SU-DHL-6 (cell line): ENCODE measurements around the gene SARM1.

Experiments used
- H2AFZ ChIP-seq: fragments of 200-600 bp; sonication (generic); 2 replicates; pipeline ENCODE4 v1.6.1; 2014; ENCODE audit warnings: low read depth, mild to moderate bottlenecking, moderate library complexity, mixed read lengths, antibody characterized with exemption, low read length; ENCODE audit not compliant: severe bottlenecking
- H3F3A ChIP-seq: fragments of 200-600 bp; shearing (Covaris generic); 2 replicates; pipeline ENCODE4 v1.6.0; 2016; ENCODE audit warnings: antibody characterized with exemption, mild to moderate bottlenecking; ENCODE audit not compliant: insufficient read depth
- H3K27ac ChIP-seq: fragments of 200-600 bp; sonication (generic); 2 replicates; pipeline ENCODE4 v1.5.1; 2016; ENCODE audit warnings: low read depth, mild to moderate bottlenecking, low read length, moderate library complexity, mixed read lengths
- H3K27me3 ChIP-seq: fragments of 200-600 bp; sonication (generic), shearing (Covaris generic); 2 replicates; pipeline ENCODE4 v1.6.0; 2014; ENCODE audit warnings: mild to moderate bottlenecking, low read length
- H3K36me3 ChIP-seq: fragments of 200-600 bp; sonication (generic); 2 replicates; pipeline ENCODE4 v1.6.1; 2014; ENCODE audit warnings: mild to moderate bottlenecking, low read length, mixed read lengths
- H3K4me2 ChIP-seq: fragments of 300-600, 200-600 bp; shearing (Covaris generic), sonication (generic); 2 replicates; pipeline ENCODE4 v1.6.0; 2014; ENCODE audit warnings: low read length, low read depth, mild to moderate bottlenecking; ENCODE audit not compliant: poor library complexity, severe bottlenecking
- H3K4me3 ChIP-seq: fragments of 200-600 bp; sonication (generic); 2 replicates; pipeline ENCODE4 v1.5.1; 2014; ENCODE audit warnings: antibody characterized with exemption, low read length, mild to moderate bottlenecking, mixed read lengths; ENCODE audit not compliant: insufficient read depth, poor library complexity, severe bottlenecking
- H3K79me2 ChIP-seq: fragments of 200-600 bp; sonication (generic); 2 replicates; pipeline ENCODE4 v1.6.1; 2014; ENCODE audit warnings: mild to moderate bottlenecking, low read length, moderate library complexity; ENCODE audit not compliant: insufficient read depth
- H3K9ac ChIP-seq: fragments of 200-600 bp; sonication (generic); 2 replicates; pipeline ENCODE4 v1.7.0; 2014; ENCODE audit warnings: mild to moderate bottlenecking, low read length
- H3K9me2 ChIP-seq: fragments of 200-600 bp; sonication (generic); replicated peaks from 2 replicates; pipeline ENCODE4 v1.6.1; 2014; ENCODE audit warnings: low read length; ENCODE audit not compliant: insufficient read depth
- H3K9me3 ChIP-seq: fragments of 200-600 bp; sonication (generic); 2 replicates; pipeline ENCODE4 v1.6.1; 2014; ENCODE audit warnings: low read length, mixed read lengths; ENCODE audit not compliant: insufficient read depth
- H4K20me1 ChIP-seq: fragments of 200-600 bp; sonication (generic); 2 replicates; pipeline ENCODE4 v1.6.1; 2014; ENCODE audit warnings: low read depth, mild to moderate bottlenecking, antibody characterized with exemption, low read length, moderate library complexity, mixed read lengths
- CTCF ChIP-seq: fragments of 200-600 bp; sonication (generic); IDR thresholded peaks from one replicate; pipeline ENCODE4 v1.5.1; 2017; ENCODE audit warnings: antibody characterized with exemption, mild to moderate bottlenecking, low read length, moderate library complexity; ENCODE audit not compliant: insufficient read depth, poor library complexity, severe bottlenecking
- EZH2phosphoT487 ChIP-seq: fragments of 200-600 bp; sonication (generic), shearing (Covaris generic); conservative IDR thresholded peaks from 2 replicates; pipeline ENCODE4 v1.6.1; 2018; ENCODE audit warnings: mild to moderate bottlenecking, antibody characterized with exemption, low read length, moderate library complexity, mixed read lengths

Gene SARM1

GRCh38 chr17:28370744-28371103, 770 bp upstream of the SARM1 start:
- H3K79me2 ChIP-seq, result no peaks in the 10 kb centered on the region
- H3K4me3 ChIP-seq, result peak overlapping the region; percentile 72
- H3K9ac ChIP-seq, result peak overlapping the region; percentile 67; the same call in 1 of the 2 replicates
- H3K4me2 ChIP-seq, result peak overlapping the region; percentile 100
- peaks cover 14% of the 10 kb centered on the region for H3F3A ChIP-seq
- H3K9me2 ChIP-seq, result no peaks in the 10 kb centered on the region
- H3K27me3 ChIP-seq, result no peaks in the 10 kb centered on the region
- no peaks in the 10 kb centered on the region for H4K20me1 ChIP-seq
- H3K9me3 ChIP-seq, result no peaks in the 10 kb centered on the region
- H3K36me3 ChIP-seq, result no peaks in the 10 kb centered on the region
- H3K27ac ChIP-seq, result peak overlapping the region; percentile 27
- TF ChIP-seq EZH2phosphoT487, result no peak
- TF ChIP-seq CTCF, result no peak
- H2AFZ ChIP-seq, result peak overlapping the region; percentile 99

- Histone ChIP-seq H3K4me2 (peak overlapping the region; percentile 100), H3K9ac (peak overlapping the region; percentile 67), H3K4me3 (peak overlapping the region; percentile 72), H3K9me2 (no peaks in the 10 kb centered on the region), H2AFZ (peak overlapping the region; percentile 99), H3K27me3 (no peaks in the 10 kb centered on the region), H4K20me1 (no peaks in the 10 kb centered on the region), H3F3A (peaks cover 14% of the 10 kb centered on the region), H3K27ac (no peak overlapping the region), H3K36me3 (no peaks in the 10 kb centered on the region), H3K9me3 (no peaks in the 10 kb centered on the region), H3K79me2 (no peaks in the 10 kb centered on the region)
- no peak for TF ChIP-seq CTCF
- no peak for TF ChIP-seq EZH2phosphoT487
These were observed 880 bp downstream of the SARM1 start for GRCh38 chr17:28372203-28372944.

- Histone ChIP-seq H3K36me3 (no peaks in the 10 kb centered on the region), H3K27ac (no peak overlapping the region), H3K9me3 (no peaks in the 10 kb centered on the region), H3K9ac (no peak overlapping the region), H3F3A (peaks cover 14% of the 10 kb centered on the region), H3K9me2 (no peaks in the 10 kb centered on the region), H2AFZ (no peak overlapping the region), H3K79me2 (no peaks in the 10 kb centered on the region), H4K20me1 (no peaks in the 10 kb centered on the region), H3K27me3 (no peaks in the 10 kb centered on the region), H3K4me2 (peak overlapping the region; percentile 100), H3K4me3 (no peak overlapping the region)
- no peak for TF ChIP-seq CTCF
- no peak for TF ChIP-seq EZH2phosphoT487
These were observed 1.4 kb downstream of the SARM1 start for GRCh38 chr17:28372945-28373274.
